ENCODE measurements around the gene AUTS2.

AUTS2 gene

GRCh38 chr7:70523249-70523988 lies 925.1 kb downstream of the AUTS2 start:
- DNase-seq: no peak

DNA sequence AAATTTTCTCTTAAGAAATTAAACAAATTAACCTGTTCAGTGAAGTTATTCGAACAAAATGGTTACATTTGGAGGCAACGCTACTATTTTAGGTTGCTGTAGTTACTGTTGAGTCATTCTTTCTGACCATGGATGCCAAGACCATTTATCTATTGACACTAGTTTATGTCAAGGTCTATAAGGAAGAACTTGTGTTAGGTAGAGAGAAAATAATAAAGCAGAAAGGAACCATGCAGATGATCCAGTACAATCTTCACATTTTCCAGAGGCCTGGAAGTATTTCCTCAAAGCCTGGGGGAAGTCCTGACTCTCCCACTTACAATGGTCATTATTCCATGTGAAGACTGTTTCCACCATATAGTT lies 925.7 kb downstream of the AUTS2 start:
- no peak for DNase-seq

GRCh38 chr7:70525991-70526390 lies 927.7 kb downstream of the AUTS2 start:
- peak in 1 of 4 experiments; percentile 8 for DNase-seq

GRCh38 chr7:70527520-70528115 lies 929.3 kb downstream of the AUTS2 start:
- DNase-seq: no peak

- no peak for DNase-seq
These were observed 931.2 kb downstream of the AUTS2 start for GRCh38 chr7:70529436-70529835.

DNA sequence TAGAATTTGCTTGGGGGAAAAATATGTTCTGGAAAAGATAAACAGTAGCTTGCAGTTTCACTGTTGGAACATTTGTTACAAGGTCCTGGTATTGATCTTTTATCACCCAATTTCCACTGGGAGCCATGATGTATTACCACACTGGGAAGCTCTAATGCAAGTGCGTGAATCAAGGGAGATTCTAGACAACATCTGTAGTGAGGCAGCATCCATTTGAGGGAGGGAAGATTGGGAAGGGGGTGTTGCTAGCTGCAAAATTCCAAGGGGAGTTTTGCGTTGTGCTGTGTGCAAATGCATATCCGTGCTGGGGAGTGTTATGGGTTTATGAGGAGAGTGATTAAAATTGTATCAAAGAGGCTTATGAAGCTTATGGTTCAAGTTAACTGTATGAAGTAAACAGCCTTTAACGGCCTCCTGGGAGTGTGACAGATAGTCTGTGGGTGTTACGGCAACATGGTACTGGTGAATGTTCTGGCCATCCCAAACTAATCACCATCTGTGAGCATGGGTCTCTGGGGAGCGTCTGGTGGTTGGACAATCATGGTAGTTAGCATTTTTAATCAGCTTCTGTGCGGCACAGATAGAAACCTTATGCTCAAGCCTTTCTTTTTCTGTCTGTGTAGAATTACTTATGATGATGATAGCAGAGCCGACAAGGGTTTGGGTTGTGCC lies 931.8 kb downstream of the AUTS2 start:
- no peak for DNase-seq

DNA sequence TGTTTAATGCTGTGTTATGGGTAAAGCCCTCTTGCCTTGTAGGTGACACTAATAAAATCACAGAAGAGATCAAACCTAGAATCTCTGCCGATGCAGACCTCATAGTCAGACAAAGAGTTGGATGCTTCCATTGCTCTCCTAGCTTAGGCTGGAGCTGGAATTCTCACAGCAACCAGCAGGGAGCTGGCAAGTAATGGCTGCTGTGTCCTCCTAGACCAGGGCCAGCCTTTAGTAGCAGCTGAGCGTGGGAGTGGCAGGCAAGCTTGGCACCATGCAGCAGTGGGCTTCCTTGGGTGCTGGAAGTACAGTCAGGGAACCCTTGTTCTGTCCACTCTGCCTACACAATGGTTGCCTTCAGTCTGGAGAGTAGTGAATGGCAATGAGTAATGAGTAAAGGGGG lies 935.3 kb downstream of the AUTS2 start:
- no peak for DNase-seq

DNA sequence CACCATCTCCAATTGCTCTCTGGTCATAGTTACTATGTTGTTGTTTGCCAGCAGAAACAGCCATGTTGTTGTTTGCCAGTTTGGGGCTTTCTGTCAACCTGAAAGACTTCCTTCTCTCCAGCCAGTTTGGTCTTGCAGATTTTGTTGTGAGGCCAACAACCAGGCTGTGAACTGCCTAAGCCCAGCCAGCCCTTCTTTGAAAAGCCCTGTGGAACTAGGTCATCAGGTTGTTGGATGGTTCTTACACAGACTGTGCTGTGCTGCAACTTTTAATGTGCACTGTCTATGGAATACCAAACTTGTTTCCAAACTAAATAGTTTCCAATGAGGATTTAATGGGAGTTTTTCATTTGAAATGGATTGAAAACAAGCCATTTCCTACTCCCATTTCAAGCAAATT lies 940.9 kb downstream of the AUTS2 start:
- no peak for DNase-seq

- DNase-seq: no peak
These were observed 941.3 kb downstream of the AUTS2 start for GRCh38 chr7:70539617-70540016.

- DNase-seq: no peak
These were observed 942.4 kb downstream of the AUTS2 start for GRCh38 chr7:70540641-70541040.

- DNase-seq: no peak
These were observed 944.6 kb downstream of the AUTS2 start for GRCh38 chr7:70542750-70543376.

DNA sequence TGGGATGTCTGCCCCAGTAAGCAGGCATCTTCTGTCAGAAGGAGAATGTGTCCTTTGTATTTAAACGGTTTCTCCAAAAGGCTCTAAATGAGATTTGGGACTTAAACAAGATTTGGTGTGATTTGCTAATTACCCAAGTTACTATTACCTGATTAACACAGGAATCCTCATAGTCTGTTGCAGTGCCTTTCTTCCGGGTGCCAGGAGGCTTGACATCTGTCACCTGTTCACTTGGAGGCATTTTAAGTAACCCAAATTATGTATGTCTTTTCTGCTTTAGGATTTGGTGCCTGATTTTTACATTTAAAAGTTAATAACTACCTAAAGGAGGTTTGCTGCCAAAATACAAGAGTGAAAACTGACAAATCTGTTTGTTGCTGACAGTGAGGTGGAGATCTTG lies 945.7 kb downstream of the AUTS2 start:
- DNase-seq: no peak

- no peak for DNase-seq
These were observed 946.9 kb downstream of the AUTS2 start for GRCh38 chr7:70545214-70545613.

GRCh38 chr7:70552141-70552540 lies 953.9 kb downstream of the AUTS2 start:
- DNase-seq: no peak

DNA sequence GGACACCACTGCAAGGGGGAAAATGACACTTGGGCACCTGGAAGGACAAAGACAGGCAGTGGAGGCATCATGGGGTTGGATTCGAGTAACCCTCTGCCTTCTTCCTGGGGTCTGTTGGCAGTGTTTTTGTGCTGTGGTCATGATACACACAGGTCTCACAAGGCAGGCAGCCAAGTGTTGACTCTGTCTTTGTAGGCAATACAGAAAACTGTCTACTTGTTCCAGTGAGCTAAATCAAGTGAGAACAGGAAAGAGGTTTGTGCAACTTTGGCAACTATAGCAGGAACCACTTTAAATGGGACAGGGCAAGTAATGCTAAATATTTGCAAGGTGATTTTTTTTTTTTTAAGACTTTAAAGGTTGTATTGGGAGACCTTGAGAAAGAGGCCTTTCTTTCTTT lies 955.1 kb downstream of the AUTS2 start:
- no peak for DNase-seq

GRCh38 chr7:70554646-70555045 lies 956.4 kb downstream of the AUTS2 start:
- no peak for DNase-seq

GRCh38 chr7:70556761-70557160 lies 958.5 kb downstream of the AUTS2 start:
- no peak for DNase-seq

- DNase-seq: no peak
These were observed 959.1 kb downstream of the AUTS2 start for GRCh38 chr7:70557338-70557737.

DNA sequence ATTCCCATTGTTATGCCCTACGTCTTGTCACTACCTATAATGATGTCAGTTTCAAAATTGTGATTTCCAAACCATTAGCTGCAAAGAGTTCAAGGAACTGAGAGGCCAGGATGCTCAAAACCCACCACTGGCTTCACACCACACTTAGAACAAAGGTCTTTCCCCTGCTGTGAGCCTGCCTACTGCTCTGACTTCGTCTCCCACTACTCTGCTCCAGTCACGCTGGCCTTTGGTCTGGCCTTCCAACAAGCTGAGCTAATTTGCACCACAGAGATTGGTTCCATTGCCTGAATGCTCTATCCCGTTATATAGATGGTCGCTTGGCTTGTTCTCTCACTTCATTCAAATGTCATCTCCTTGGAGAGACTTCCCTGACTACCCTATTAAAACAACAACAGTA lies 961.5 kb downstream of the AUTS2 start:
- DNase-seq: no peak

- no peak for DNase-seq
These were observed 965.7 kb downstream of the AUTS2 start for GRCh38 chr7:70563960-70564359.

- DNase-seq: no peak
These were observed 967.6 kb downstream of the AUTS2 start for GRCh38 chr7:70565721-70566370.

- peak in 1 of 4 experiments; percentile 4 for DNase-seq
These were observed 968.4 kb downstream of the AUTS2 start for GRCh38 chr7:70566671-70567070.

GRCh38 chr7:70568674-70569334 lies 970.5 kb downstream of the AUTS2 start:
- DNase-seq: no peak
